ENCODE measurements around the gene BMPR1A. TPM values are rescaled to one million over a fixed set of nuclear protein-coding genes. Genes with fewer than 3 reads are reported as not detected.

BMPR1A gene
- total RNA-seq, 1 experiment from 2014 or later = 42.6 TPM

- TF ChIP-seq SRF (IDR thresholded peaks at IDR 0.05; ENCODE audit: low read depth) = no peak
- TF ChIP-seq CBX3 (IDR thresholded peaks at IDR 0.05; ENCODE audit: low read depth) = no peak
- TF ChIP-seq MAX (IDR thresholded peaks at IDR 0.05) = no peak
These were observed 17.1 kb downstream of the BMPR1A start (continued) for GRCh38 chr10:86773498-86773897.

- no peak overlapping the region for H3K9ac ChIP-seq (ENCODE audit: low read length)
- no peak overlapping the region for H2AFZ ChIP-seq (ENCODE audit: low read depth, low read length, poor library complexity, severe bottlenecking)
- no peak overlapping the region for H3K27ac ChIP-seq (ENCODE audit: low read depth, low read length)
- no peak overlapping the region for H3K4me3 ChIP-seq (replicated peaks in 1 of 2; ENCODE audit: low read depth in 1 of 2, low read length in 2 of 2)
- H3K4me1 ChIP-seq (ENCODE audit: control insufficient read depth in 1 of 2, insufficient read depth in 2 of 2, low read length in 2 of 2) = peaks cover under 1 to 6% of the 10 kb centered on the region in 2 experiments; a peak in 2 of 4 replicates
- intact Hi-C loops (cut with micrococcal nuclease) = no loop called here
- peaks cover 81% of the 10 kb centered on the region for H3K79me2 ChIP-seq (ENCODE audit: insufficient read depth, low read length)
- no peak overlapping the region for H3K4me2 ChIP-seq (ENCODE audit: low read length)
- H4K20me1 ChIP-seq (ENCODE audit: insufficient read depth) = no peaks in the 10 kb centered on the region
- TF ChIP-seq SRF (IDR thresholded peaks at IDR 0.05; ENCODE audit: low read depth) = no peak
- no peak for TF ChIP-seq ZNF274 (IDR thresholded peaks at IDR 0.05; ENCODE audit: low read depth, low read length)
- TF ChIP-seq EZH2phosphoT487 (IDR thresholded peaks at IDR 0.05; ENCODE audit: borderline replicate concordance) = no peak
- TF ChIP-seq POLR2AphosphoS5 (IDR thresholded peaks at IDR 0.05; ENCODE audit: low read depth, low read length) = no peak
- TF ChIP-seq REST (IDR thresholded peaks at IDR 0.05; ENCODE audit: low read depth) = no peak
- no peak for TF ChIP-seq JUND (IDR thresholded peaks at IDR 0.05)
- TF ChIP-seq SIN3A (IDR thresholded peaks at IDR 0.05; ENCODE audit: low read depth) = no peak
- no TSS peak for BruUV-seq (replicated peaks)
- no peaks in the 10 kb centered on the region for H3K36me3 ChIP-seq (ENCODE audit: control insufficient read depth in 1 of 2, insufficient read depth in 2 of 2, low read length in 2 of 2)
- RAD21 ChIA-PET (ENCODE audit: low non-redundant PET in 1 of 2, low total read pairs in 2 of 2, uncharacterized antibody in 2 of 2, unreplicated experiment in 2 of 2) = no interaction called here
- no peaks in the 10 kb centered on the region for H3K27me3 ChIP-seq (ENCODE audit: insufficient read depth, low read length)
- CTCF ChIA-PET = no interaction called here
- H3K9me3 ChIP-seq (ENCODE audit: control insufficient read depth in 1 of 2, insufficient read depth in 1 of 2, low read depth in 1 of 2, low read length in 2 of 2) = no peaks in the 10 kb centered on the region
- POLR2A ChIA-PET = no interaction called here
- DNase-seq (ENCODE audit: low read depth, low spot score) = no peak
- H3K9me2 ChIP-seq (ENCODE audit: insufficient read depth) = no peaks in the 10 kb centered on the region
- ATAC-seq = no peak
These were observed 18.8 kb downstream of the BMPR1A start for GRCh38 chr10:86775056-86775869.
